ENCODE results near the gene FAM222A.

Gene FAM222A

DNA sequence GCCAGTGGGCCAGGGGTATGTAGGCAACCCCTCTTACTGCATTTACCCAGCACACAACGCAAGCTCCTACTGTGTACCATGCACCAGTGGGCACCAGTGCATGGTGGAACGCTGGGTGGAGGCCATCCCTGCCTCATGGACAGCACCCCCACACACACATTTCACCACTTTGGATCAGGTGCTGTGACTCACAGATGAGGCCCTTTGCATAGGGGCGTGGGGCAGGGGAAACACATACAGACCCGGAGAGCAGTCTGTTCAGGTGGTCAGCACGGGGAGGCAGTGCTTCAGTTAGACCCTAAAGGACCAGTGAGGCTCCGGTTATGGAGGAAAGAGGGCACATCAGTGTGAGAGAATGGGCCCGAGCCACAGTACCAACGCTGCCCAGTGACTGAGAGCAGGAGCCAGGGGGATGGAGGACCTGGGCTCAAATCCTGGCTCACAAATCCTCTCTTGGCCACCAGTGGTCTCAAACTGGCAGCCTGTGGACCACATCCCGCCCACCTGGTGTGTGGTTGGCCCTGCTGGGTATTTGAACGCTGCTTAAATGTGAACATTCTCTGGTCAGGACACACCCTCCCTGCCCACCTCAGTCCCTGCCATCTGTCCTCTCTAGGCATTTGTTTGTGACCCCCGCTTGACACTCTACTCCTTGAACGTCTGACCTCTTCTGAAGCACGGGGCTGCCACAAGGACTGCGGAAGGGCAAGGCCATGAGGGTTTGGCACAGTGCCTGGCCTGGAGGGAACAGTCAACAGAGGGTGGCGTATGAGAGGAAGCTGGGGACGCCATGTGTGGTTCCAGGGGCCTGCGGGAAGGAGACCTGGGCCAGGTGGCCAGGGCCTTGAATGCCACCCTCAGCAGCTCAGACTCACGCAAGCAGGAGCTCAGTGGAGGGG lies 46.7 kb downstream of the FAM222A start:
- DNase-seq (ENCODE audit: low read depth) = no peak

DNA sequence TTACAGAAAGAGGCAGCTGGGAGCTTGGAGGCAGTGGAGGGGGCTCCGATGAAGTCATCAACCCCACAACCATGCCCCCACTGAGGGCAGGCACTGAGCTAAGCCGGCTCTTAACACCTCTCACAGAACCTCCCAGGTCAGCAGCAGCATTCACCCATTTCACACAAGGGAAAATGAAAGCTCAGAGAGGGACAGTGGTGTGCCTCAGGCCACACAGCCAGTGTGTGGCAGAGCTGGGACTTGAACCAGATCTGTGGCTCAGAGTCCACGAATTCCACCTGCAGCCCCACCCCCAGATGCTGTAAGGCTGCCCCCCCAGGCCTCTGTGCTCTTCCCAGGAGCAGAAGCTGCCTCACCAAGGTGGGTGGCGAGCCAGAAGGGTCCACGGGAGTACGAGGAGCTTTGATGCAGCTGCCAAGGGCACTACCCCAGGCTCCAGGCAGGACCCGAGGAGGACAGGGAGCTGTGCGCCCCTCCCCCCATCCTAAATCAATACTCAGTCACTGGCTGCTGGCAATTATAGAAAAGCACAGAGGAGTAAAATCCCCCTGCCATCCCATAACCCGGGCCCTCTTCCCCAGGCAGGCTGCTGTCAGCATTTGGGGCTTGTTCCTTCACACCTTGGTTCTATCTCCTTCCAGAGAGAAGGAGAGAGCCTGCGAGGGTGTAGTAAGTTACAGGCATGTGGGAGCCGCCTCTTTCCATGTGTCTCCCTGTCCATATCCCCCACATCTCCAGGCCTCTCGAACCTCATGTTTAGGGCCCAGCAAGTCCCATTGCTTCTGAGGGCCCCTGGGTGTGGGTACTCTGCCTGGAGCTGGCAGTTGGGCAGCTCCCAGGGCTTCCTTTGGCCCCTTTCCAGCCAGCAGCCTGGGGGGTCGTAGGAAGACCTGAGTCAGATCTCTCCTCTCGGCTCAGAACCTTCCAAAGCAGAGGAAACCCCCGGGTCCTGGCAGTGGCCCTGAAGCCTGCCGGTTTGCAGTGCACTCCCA lies 47.6 kb downstream of the FAM222A start:
- no peak for DNase-seq (ENCODE audit: low read depth)

DNA sequence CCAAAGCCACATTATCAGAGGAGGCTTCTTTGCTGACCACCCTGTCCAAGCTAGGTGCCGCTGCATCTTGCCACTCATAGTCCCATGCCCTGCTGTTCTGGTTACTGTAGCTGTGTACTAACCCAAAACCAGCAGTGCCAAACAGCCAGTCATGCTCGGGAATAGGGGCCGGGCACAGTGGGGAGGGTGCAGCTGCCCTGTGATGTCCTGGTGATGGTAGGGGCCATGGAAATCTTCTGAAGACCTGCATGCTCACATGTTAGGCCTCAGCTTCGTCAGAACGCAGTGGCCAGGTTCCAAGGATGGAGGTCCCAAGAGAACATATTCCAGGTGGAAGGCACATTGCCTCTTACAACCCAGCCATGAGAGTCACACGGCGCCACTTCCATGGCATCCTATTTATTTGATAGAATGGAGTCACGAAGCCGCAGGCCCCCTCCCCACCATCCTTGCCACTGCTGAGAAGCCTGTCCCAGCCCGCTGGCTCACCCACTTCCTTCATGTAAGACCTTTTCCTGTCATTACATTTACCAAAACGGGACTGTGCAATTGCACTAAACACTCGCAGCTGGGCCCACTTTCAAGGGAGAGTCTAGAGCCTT lies 48.5 kb downstream of the FAM222A start:
- DNase-seq (ENCODE audit: low read depth) = no peak

DNA sequence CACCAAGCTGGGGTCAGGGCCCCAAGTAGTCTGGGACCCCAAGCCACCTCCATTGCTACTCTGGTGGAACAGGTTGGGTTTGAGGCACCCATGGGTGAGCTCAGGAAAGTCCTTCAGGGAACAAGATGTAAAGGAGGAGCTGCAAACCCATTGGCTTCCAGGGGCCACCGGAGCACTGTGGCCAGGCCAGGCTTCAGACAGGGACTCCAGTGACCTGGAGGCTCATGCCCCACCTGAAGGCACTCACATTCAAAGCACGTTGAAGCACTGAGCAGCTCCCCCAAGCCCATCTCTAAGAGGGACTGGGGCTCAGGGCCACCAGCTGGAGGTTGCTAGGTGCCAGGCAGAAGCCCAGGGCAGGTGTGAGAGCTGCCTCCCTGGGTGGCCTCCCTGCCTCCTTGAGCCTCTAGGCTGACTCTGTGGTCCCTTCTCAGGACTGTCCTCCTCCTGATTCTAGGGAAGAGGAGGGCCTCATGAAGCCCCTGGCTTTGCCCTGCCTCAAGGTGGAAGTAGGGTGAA lies 49.1 kb downstream of the FAM222A start:
- no peak for DNase-seq (ENCODE audit: low read depth)

DNA sequence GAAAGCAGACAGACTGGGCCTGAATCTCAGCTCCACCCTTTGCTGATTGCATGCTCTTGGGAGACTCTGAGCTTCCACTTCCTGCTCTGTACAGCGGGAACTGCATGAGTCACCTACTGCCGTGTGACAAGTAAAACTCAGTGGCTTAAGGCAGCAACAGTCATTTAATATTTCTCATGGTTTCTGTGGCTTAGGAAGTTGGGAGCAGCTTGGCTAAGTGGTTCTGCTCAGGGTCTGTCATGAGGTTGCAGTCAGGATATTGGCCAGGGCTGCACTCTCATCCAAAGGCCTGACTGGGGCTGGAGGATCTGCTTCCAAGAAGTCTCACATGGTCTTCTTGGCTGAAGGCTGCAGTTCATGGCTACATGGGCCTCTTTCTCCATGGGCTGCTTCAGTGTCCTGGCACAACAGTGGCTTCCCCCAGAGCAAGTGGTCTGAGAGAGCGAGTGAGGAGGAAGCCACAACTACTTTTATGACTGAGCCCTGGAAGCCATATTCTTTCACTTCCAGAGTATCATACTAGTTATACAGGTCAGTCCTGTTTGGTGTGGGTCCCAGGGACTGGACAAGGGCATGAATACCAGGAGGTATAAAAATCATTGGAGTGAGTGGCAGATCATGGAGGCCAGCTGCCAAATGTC lies 49.7 kb downstream of the FAM222A start:
- DNase-seq (ENCODE audit: low read depth) = no peak

DNA sequence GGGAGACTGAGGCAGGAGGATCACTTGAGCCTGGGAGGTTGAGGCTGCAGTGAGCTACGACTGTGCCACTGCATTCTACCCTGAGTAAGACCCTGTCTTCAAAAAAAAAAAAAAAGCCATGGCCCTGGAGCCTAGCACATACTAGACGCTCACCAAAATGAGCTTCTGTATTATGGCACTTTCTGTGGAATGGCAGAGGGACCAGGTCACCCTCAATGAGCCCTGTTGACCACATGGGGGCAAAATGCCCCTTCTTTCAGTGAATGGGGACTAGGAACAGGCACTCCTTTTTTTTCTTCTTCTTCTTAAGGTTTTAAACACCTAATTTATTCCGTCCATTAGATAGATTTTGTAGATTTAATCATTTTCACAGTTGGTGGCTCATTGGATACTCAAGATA lies 50.5 kb downstream of the FAM222A start:
- no peak for DNase-seq (ENCODE audit: low read depth)

DNA sequence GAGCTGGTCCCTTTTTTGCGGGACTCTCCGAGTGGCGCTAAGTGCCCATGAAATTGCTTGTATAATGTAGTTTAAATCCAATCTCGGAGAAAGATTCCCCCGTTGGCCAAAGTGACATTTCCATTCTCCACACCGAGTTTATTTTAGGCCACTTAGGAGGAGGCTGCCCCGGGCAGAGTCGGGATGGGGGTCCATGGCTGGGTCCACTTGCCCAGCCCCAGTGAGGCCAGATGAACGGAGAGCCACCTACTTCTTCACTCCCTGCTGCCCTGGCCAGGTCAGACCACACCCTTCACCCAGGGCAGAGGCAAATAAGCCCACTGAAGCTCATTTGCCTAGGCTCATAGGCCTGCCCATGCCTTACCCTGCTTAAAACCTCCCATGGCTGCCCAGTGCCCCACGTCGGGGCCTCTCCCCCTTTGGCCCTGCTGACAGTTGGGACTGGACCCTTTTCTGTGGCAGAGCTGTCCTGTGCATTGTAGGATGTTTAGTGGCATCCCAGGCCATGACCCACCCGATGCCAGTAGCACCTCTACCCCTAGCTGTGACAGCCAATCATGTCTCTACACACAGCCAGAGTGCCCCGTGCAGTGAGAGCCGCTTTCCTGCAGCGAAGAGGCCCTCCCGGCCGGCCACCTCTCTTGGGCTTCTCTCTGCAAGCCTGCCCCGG lies 51.3 kb downstream of the FAM222A start:
- no peak for DNase-seq (ENCODE audit: low read depth)

DNA sequence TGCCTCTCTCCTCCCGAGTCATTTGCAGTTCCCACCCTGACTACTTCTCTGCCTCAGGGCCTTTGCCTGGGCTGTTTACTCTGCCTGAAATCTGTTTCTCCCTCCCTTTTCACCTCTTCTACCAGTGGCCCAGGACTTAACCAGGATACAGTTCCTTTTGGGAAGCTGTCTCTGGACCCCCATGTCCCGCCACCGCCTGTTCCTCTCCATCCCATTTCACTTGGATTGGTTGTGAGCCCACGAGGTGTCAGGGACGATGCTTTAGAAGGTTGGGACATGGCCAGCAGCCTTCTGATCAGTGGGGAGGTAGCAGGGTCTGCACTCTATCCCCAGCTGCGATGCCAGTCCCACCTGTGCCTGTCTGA lies 51.8 kb downstream of the FAM222A start:
- DNase-seq (ENCODE audit: low read depth) = no peak

DNA sequence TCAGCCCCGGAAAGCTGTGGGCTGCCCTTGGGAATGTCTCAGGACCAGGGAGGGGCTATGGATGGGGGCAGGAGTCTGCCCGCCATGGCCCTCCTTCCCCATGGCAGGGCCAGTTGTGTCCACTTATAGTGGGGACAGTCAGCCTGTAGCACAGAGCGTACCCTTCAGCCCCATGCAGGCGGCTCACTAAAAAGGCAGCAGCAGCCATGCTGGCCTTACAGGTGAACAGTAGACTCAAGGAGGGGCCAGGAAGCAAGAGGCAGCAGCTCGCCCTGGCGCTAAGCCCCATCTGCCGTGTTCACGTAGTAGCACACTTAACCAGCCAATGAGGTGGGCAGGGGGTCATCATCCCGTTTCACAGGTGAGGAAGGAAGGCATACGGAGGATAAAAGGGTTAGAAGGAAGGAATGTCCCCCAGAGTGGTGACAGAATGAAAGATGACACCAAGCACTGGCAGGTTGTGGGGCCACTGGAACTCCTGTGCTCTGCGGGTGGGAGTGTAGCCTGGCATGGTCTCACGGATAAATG lies 52.7 kb downstream of the FAM222A start:
- DNase-seq (ENCODE audit: low read depth) = no peak

DNA sequence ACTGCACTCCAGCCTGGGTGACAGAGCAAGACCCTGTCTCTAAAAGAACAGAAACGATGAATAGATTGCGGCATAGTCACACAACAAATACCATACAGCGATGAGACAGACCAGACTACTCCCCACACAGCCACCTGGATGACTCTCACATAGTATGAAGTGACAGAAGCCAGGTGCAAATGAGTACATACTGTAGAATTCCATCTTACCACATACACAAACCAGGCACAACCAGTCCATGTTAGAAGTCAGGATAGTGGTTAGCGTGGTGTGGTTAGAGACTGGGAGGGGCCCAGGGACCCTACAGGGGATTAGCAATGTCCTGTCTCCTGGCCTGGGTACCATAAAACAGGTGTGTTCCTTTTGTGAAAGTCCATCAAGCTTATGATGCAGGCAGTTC lies 53.8 kb downstream of the FAM222A start:
- DNase-seq (ENCODE audit: low read depth) = no peak

DNA sequence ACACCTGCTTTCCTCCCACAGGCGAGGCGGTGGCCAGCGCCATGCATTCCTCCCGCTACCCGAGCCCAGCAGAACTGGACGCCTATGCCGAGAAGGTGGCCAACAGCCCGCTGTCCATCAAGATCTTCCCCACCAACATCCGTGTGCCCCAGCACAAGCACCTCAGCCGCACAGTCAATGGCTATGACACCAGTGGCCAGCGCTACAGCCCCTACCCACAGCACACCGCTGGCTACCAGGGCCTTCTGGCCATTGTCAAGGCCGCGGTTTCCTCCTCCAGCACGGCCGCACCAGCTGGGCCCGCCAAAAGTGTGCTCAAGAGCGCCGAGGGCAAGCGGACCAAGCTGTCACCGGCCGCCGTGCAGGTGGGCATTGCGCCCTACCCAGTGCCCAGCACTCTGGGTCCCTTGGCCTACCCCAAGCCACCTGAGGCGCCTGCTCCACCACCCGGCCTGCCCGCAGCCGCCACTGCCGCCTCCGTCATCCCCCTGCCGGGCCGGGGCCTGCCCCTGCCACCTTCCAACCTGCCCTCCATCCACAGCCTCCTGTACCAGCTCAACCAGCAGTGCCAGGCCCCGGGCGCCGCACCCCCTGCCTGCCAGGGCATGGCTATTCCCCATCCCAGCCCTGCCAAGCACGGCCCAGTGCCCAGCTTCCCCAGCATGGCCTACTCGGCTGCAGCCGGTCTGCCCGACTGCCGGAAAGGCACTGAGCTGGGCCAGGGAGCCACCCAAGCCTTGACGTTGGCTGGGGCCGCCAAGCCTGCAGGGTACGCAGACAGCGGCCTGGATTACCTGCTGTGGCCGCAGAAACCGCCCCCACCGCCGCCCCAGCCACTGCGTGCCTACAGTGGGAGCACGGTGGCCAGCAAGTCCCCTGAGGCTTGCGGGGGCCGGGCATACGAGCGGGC lies 54.6 kb downstream of the FAM222A start:
- DNase-seq (ENCODE audit: low read depth) = no peak

DNA sequence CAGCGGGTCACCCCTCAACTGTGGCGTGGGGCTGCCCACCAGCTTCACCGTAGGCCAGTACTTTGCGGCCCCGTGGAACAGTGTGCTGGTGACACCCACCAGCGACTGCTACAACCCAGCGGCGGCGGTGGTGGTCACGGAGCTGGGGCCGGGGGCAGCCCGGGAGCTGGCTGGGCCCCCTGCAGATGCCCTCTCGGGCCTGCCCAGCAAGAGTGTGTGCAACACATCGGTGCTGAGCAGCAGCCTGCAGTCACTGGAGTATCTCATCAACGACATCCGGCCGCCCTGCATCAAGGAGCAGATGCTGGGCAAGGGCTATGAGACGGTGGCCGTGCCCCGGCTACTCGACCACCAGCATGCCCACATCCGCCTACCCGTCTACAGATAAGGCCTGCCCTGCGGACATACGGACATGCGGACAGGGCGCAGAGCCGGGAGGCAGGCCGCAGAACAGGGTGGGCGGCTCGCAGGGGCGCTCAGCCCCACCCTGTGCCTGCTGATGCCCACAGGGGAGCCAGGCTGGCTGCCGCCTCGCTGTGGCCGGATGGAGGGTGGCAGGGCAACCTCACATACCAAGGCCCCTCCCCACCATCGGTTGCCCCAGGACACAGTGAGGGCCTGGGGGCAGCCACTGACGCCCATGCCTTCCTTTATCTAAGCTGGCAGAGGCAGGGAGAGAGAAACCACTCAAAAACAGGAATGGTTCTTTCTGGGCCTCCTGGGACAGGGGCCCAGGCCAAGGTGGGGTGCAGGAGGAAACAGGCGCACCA lies 55.5 kb downstream of the FAM222A start:
- DNase-seq (ENCODE audit: low read depth) = no peak

DNA sequence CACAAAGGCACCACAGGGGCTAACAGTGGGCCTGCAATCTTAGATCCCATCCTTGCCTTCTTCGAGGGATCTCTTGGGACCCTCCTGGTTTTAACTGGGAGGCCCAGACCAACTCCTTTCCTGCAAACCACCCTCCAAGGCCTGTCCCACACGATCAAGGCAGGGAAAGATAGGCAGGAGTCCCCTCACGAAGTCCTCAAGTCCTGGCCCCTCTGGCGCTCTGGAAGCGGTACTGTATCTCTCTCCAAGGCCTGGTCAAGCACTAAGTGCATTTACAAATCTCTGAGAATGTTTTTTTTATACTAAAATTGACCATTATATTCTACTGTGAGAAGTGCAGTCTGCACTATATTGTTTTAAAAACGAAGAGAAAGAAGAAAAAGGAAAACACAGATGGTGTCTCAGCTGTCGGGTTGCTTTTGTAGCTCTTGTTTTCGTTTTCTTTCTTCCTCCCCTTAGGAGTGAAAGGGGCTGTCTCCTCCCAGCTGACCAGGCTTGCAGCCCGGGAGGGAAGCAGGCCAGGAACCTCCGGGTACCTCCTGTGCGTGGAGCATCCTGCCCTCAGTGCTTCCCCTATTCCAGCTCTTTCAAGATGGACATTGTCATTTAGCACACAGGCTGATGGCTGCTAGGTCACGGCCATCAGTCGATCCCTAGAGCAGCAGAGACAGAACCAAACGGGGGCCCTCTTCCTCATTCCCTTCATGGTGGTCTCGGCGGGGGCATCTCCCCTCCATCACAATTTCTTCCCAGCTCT lies 56.7 kb downstream of the FAM222A start:
- no peak for DNase-seq (ENCODE audit: low read depth)

DNA sequence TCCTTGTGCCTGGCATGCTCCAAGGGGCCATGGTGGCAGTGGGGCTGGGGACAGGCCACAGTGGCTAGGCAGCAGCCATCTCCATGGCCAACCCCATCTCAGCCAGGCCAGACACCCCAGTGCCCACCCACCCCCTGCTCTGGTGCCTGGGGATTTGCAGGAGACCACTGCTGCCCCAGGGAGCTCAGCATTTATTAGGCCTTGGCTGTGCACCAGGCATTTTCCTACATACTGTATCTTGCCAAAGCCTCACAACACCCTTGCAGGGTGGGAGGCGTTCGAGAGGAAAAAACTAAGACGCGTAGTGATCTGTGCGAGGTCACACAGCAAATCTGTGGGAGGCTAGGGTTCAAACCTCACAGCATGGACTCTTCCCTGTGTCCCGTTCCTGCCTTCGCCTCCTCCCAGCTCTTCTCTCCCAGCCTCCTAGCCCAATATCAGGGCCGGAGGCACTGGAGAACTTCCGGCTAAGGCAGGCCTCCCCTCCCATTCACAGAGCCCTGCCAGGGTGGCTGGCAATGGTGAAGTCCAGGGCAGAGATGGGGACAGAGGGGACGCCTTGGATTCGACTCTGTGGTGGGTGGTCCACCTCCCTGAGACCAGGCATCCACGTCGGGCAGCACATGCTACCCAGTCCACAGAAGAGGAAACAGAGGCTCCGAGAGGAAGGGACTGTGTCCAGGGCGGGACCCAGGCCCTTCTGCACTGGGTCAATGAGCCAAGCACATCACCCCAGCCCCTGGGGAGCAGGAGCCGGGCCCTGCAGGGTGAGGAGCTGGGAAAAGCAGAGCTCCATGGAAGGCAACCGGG lies 57.4 kb downstream of the FAM222A start:
- no peak for DNase-seq (ENCODE audit: low read depth)

DNA sequence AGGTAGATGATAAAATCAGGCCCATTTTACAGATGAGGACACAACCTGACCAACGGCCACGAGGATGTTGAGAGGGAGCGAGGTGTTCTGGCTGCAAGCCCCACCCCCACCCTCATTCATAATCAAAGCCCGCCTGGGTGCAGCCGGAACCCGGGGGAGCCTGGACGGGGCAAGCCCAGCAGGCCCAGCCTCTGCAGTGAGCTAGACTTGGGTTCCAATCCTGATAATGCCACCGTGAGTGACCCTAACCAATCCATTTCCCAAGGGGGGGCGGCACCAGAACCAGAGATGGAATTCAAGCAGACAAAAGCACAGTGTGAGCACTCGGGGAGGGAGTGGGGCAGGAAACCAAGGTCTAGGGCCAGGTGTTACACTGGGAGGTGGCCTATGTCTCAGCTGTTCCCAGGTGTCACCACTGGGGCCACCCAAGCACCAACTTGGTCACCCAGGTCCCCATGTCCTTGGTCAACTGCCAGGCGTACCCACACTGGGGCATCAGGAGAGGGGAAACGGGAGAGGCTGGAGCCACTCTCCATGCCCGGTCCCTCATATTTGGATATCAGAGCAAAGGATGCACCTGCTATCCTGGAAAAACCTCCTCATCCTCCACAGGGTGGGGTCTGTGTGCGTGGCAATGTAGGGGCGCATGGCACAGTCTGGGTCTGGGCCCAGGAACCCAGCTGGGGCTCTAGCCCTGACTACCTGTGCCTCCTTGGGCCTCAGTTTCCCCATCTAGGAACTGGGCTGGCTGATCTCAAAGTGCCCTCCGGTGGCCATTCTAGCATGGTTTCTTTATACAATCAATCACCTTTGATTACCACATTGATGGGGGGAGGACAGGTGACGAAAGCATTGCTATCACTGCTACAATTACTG lies 58.4 kb downstream of the FAM222A start:
- no peak for DNase-seq (ENCODE audit: low read depth)

DNA sequence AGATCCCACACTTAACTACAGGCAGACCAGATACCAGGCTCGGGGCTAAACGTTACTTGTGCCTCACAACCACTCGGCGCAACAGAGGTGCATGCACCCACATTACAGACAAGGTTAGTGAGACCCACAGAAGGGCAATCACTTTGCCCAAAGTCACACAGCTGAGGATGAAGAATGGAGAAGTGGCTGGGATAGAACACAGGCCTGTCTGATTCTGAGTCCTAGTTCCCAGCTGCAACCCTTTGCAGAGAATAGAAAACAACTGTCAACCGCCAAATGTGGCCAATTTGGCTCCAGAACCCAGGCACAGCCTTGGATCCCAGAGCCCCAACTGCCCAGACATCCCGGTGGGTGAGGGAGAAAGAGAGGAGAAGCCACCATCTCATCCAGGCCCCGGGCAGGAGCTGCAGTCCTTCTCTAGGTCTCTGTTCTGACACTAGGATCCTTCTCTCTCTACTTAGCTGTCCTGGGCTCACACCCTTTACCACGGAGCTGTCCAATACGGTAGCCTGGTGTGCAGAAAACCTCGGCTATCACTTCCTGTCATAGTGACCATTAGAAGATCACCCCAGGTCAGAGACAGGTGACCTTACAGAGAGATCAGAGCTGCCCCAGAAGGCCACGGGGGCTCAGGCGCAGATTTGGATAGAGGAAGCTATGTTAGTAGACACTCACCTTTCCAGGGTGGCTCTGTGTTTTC lies 59.1 kb downstream of the FAM222A start:
- DNase-seq (ENCODE audit: low read depth) = no peak
